ENCODE results near the gene RSPH1. TPM values are rescaled to one million over a fixed set of nuclear protein-coding genes. Genes with fewer than 3 reads are reported as not detected.

Gene RSPH1
- total and polyA plus RNA-seq, 2 of the 8 experiments (the other 6 are each of a cell fraction or from before 2014, with no cell fraction given), result 0.24 TPM; not detected in 1

DNA sequence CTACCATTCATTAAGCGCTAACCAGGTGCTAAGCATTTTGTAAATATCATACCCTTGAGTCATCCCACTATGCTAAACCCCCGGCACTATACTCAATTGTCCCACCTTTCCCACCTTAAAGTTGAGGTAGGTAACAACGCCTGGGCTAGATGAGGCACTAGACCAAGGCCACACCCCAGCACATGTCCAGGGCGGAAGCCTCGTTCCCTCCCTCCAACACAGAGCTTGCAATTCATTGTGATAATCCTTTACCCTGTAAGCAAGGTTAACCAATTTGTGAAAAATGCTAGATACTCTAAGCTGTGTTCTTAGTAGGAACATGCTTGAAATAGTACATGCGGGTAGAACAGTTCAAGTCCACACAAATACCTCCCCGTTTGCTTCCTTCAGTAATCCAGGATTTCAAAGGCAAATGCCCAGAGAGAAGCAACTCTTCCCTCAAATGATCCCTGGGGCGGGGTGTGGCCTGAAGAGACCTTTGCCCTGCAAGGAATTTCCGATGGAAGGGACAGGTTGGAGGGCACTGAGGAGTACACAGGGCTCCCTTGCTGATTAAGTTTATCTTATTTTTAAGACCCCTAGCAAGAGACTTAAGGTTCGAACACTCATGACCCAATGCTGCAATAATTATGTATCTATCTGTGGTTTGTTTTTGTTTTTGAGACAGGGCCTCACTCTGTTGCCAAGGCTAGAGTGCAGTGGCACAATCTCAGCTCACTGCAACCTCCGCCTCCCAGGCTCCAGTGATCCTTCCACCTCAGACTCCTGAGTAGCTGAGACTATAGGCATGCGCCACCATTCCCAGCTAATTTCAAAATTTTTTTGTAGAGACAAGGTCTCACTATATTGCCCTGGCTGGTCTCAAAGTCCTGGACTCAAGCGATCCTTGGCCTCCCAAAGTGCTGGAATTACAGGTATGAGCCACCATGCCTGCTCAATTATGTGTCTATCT is 2.6 kb downstream of the RSPH1 start:
- H2AFZ ChIP-seq (ENCODE audit: low read length), result no peak overlapping the region
- no peak for FAIRE-seq
- WGBS, 2 experiments (ENCODE audit: extremely low coverage in 1 of 2, insufficient coverage in 1 of 2, insufficient read length in 1 of 2, insufficient replicate concordance in 2 of 2, low coverage in 1 of 2, low lambda C conversion rate in 2 of 2, missing lambda C conversion rate in 1 of 2), result 81% methylated on average over 13 of the region's 13 CpGs; no CpG with 5 or more reads in 1 of the 2 experiments
- H3K18ac ChIP-seq (ENCODE audit: extremely low read depth, low read length), result no peak overlapping the region
- no peak overlapping the region for H3K4me2 ChIP-seq (ENCODE audit: insufficient read depth in 1 of 2, low read depth in 2 of 2, low read length in 2 of 2)
- H3K79me1 ChIP-seq (ENCODE audit: low read depth, low read length), result no peaks in the 10 kb centered on the region
- H4K5ac ChIP-seq (ENCODE audit: insufficient read length, low read depth, low read length), result no peak overlapping the region
- CTCF ChIA-PET (ENCODE audit: partially characterized antibody), result interaction anchor here (1.2 to 2.2 kb wide), 3 partner anchors 26 to 99 kb away, joined by 3 to 7 read pairs (median 4); no protein-coding TSS in a partner anchor
- no peak overlapping the region for H2BK120ac ChIP-seq (replicated peaks; ENCODE audit: low read depth, low read length)
- H3K27me3 ChIP-seq (replicated peaks in 1 of 4; ENCODE audit: control insufficient read depth in 3 of 4, extremely low read depth in 1 of 4, insufficient read depth in 3 of 4, low read length in 3 of 4), result peaks cover 0 to 5% (median 4%) of the 10 kb centered on the region in 4 experiments; a peak in 1 of 7 replicates
- no peak overlapping the region for H2BK12ac ChIP-seq (ENCODE audit: low read depth, low read length)
- no peak overlapping the region for H3K23ac ChIP-seq (ENCODE audit: insufficient read length)
- H3K14ac ChIP-seq (ENCODE audit: insufficient read length), result no peak overlapping the region
- H4K8ac ChIP-seq (ENCODE audit: extremely low read depth, insufficient read depth, low read length), result no peak overlapping the region; the same call in 1 of the 2 replicates
- no peaks in the 10 kb centered on the region for H3K36me3 ChIP-seq (ENCODE audit: control insufficient read depth in 2 of 4, insufficient read depth in 4 of 4, low read length in 3 of 4)
- H2AK5ac ChIP-seq (ENCODE audit: low read depth, low read length), result no peak overlapping the region
- no peaks in the 10 kb centered on the region for H3K79me2 ChIP-seq (ENCODE audit: control insufficient read depth in 1 of 2, insufficient read depth in 2 of 2, low read length in 2 of 2)
- no peak overlapping the region for H3K56ac ChIP-seq (replicated peaks; ENCODE audit: insufficient read length, low read depth, low read length)
- no peak overlapping the region for H2BK15ac ChIP-seq (ENCODE audit: low read length)
- H4K20me1 ChIP-seq (replicated peaks in 1 of 2; ENCODE audit: control insufficient read depth in 1 of 2, insufficient read depth in 2 of 2, low read length in 2 of 2), result no peaks in the 10 kb centered on the region
- H3K4ac ChIP-seq (replicated peaks; ENCODE audit: insufficient read length, low read depth, low read length), result no peak overlapping the region
- DNase-seq (ENCODE audit: low read depth in 1 of 2, low spot score in 2 of 2), result no peak
- no peak overlapping the region for H4K91ac ChIP-seq (replicated peaks; ENCODE audit: insufficient read length, low read length)
- no peak overlapping the region for H3K4me3 ChIP-seq (ENCODE audit: extremely low read depth in 1 of 4, insufficient read depth in 2 of 4, low read depth in 3 of 4, low read length in 4 of 4)
- no peak overlapping the region for H2BK20ac ChIP-seq (ENCODE audit: low read length)
- peaks cover 0 to 7% (median 2%) of the 10 kb centered on the region in 4 experiments; a peak in 4 of 7 replicates for H3K4me1 ChIP-seq (replicated peaks in 1 of 4; ENCODE audit: control insufficient read depth in 3 of 4, insufficient read depth in 4 of 4, low read length in 3 of 4)
- H3K9ac ChIP-seq (replicated peaks in 1 of 4; ENCODE audit: extremely low read depth in 1 of 4, low read depth in 3 of 4, low read length in 3 of 4), result no peak overlapping the region
- H3K27ac ChIP-seq (ENCODE audit: low read depth, low read length), result no peak overlapping the region
- no peaks in the 10 kb centered on the region for H3K9me3 ChIP-seq (ENCODE audit: insufficient read depth in 2 of 2, low read depth in 1 of 2, low read length in 1 of 2)
- H3K23me2 ChIP-seq (ENCODE audit: low read depth, low read length), result peaks cover 14% of the 10 kb centered on the region
- H2BK5ac ChIP-seq (ENCODE audit: low read depth, low read length), result no peak overlapping the region
- POLR2A ChIA-PET (ENCODE audit: partially characterized antibody), result interaction anchor here (1.3 kb wide), 1 partner anchor 37 kb away, joined by 3 read pairs; no protein-coding TSS in a partner anchor
- no peak for TF ChIP-seq CREB1 (IDR thresholded peaks at IDR 0.05)
- TF ChIP-seq JUN (IDR thresholded peaks at IDR 0.05; ENCODE audit: low read depth, low read length), result no peak
- TF ChIP-seq, protein P1, sequence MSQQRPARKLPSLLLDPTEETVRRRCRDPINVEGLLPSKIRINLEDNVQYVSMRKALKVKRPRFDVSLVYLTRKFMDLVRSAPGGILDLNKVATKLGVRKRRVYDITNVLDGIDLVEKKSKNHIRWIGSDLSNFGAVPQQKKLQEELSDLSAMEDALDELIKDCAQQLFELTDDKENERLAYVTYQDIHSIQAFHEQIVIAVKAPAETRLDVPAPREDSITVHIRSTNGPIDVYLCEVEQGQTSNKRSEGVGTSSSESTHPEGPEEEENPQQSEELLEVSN (IDR thresholded peaks at IDR 0.05), result no peak
- TF ChIP-seq RXRA (IDR thresholded peaks at IDR 0.05; ENCODE audit: insufficient read depth, low read depth, low read length), result no peak
- no peak for TF ChIP-seq NRF1 (IDR thresholded peaks at IDR 0.05; ENCODE audit: low read depth, low read length)
- no peak for TF ChIP-seq NANOG (IDR thresholded peaks at IDR 0.05; ENCODE audit: insufficient read depth, low read depth, low read length, poor library complexity, severe bottlenecking)
- no peak for TF ChIP-seq BRCA1 (IDR thresholded peaks at IDR 0.05; ENCODE audit: low read depth, low read length)
- TF ChIP-seq, protein P2, sequence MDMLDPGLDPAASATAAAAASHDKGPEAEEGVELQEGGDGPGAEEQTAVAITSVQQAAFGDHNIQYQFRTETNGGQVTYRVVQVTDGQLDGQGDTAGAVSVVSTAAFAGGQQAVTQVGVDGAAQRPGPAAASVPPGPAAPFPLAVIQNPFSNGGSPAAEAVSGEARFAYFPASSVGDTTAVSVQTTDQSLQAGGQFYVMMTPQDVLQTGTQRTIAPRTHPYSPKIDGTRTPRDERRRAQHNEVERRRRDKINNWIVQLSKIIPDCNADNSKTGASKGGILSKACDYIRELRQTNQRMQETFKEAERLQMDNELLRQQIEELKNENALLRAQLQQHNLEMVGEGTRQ (IDR thresholded peaks at IDR 0.05; ENCODE audit: low read length), result no peak
- no peak for TF ChIP-seq RFX5 (IDR thresholded peaks at IDR 0.05; ENCODE audit: borderline replicate concordance, low read depth, low read length)
- no peak for TF ChIP-seq KDM1A (IDR thresholded peaks at IDR 0.05; ENCODE audit: borderline replicate concordance, low read length)

Data from H1 (cell line).